ENCODE results near the gene PDGFRB.

GRCh38 chr5:150077996-150078801 lies 77.4 kb downstream of the PDGFRB start:
- TF ChIP-seq FOS (IDR thresholded peaks at IDR 0.05; ENCODE audit: low read depth, low read length) (no peak), POLR2A (IDR thresholded peaks at IDR 0.05; ENCODE audit: low read depth, low read length) (no peak), MXI1 (IDR thresholded peaks at IDR 0.05; ENCODE audit: borderline replicate concordance, low read depth, low read length) (no peak), RFX5 (IDR thresholded peaks at IDR 0.05; ENCODE audit: low read depth, low read length) (no peak), RAD21 (IDR thresholded peaks at IDR 0.05; ENCODE audit: low read length) (no peak), SMC3 (IDR thresholded peaks at IDR 0.05; ENCODE audit: low read depth, low read length) (no peak), BHLHE40 (IDR thresholded peaks at IDR 0.05; ENCODE audit: low read depth, low read length) (no peak), CEBPB (IDR thresholded peaks at IDR 0.05; ENCODE audit: low read depth, low read length) (no peak), USF2 (IDR thresholded peaks at IDR 0.05; ENCODE audit: low read depth, low read length) (no peak), CHD1 (IDR thresholded peaks at IDR 0.05; ENCODE audit: low read depth, low read length) (no peak)
- TF ChIP-seq, protein P1, sequence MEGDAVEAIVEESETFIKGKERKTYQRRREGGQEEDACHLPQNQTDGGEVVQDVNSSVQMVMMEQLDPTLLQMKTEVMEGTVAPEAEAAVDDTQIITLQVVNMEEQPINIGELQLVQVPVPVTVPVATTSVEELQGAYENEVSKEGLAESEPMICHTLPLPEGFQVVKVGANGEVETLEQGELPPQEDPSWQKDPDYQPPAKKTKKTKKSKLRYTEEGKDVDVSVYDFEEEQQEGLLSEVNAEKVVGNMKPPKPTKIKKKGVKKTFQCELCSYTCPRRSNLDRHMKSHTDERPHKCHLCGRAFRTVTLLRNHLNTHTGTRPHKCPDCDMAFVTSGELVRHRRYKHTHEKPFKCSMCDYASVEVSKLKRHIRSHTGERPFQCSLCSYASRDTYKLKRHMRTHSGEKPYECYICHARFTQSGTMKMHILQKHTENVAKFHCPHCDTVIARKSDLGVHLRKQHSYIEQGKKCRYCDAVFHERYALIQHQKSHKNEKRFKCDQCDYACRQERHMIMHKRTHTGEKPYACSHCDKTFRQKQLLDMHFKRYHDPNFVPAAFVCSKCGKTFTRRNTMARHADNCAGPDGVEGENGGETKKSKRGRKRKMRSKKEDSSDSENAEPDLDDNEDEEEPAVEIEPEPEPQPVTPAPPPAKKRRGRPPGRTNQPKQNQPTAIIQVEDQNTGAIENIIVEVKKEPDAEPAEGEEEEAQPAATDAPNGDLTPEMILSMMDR (conservative IDR thresholded peaks at IDR 0.05; ENCODE audit: low read depth, low read length), result no peak
- TF ChIP-seq, protein P2, sequence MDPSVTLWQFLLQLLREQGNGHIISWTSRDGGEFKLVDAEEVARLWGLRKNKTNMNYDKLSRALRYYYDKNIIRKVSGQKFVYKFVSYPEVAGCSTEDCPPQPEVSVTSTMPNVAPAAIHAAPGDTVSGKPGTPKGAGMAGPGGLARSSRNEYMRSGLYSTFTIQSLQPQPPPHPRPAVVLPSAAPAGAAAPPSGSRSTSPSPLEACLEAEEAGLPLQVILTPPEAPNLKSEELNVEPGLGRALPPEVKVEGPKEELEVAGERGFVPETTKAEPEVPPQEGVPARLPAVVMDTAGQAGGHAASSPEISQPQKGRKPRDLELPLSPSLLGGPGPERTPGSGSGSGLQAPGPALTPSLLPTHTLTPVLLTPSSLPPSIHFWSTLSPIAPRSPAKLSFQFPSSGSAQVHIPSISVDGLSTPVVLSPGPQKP (IDR thresholded peaks at IDR 0.05; ENCODE audit: borderline replicate concordance, low read depth, low read length), result no peak
